Measurements from ENCODE around the gene RSPH3. TPM values are rescaled to one million over a fixed set of nuclear protein-coding genes. Genes with fewer than 3 reads are reported as not detected.

Gene RSPH3
- total and polyA plus RNA-seq, 10 of the 15 experiments (the other 5 are each of a cell fraction or from before 2014, with no cell fraction given) = 0.40 to 3.5 (median 1.4) TPM

DNA sequence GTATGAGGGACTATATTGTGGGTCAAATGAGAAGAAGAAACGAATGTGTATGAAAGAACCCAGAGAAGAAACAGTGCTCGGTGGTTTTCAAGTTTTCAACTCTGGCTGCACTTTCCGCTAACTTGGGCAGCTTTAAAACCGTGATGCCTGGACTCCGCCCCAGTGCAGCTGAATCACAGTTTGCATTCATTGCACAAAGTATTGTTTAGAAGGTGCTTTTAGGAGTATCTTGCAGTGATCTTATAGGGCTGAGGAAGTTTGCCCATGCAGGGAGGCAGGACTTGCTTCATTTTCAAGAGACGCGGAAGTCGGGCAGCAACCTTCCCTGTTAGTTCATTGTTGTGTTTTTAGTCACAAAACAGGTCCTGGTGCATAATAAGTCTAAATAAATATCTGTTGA is 52.7 kb downstream of the RSPH3 start:
- in situ Hi-C loops (cut with MboI) (no loop called here), intact Hi-C loops (cut with micrococcal nuclease; ENCODE audit: unreplicated experiment) (no loop called here)
- no peaks in the 10 kb centered on the region for H3K9me3 ChIP-seq (replicated peaks; ENCODE audit: control insufficient read depth, insufficient read depth, low read length)
- BruUV-seq (replicated peaks) = no TSS peak
- no peaks in the 10 kb centered on the region for H3K79me2 ChIP-seq (ENCODE audit: control insufficient read depth, insufficient read depth, low read length)
- DNase-seq (ENCODE audit: low read depth, low spot score) (no peak), ATAC-seq (no peak), FAIRE-seq (no peak)
- ChIA-PET CTCF (interaction anchor here (0.9 kb wide), 1 partner anchor 14 kb away, joined by 3 read pairs; no protein-coding TSS in a partner anchor), POLR2A (no interaction called here), RAD21 (ENCODE audit: unreplicated experiment) (interaction anchor here (0.8 kb wide), 1 partner anchor 25 kb away, joined by 4 read pairs; no protein-coding TSS in a partner anchor), SMC1A (ENCODE audit: uncharacterized antibody, unreplicated experiment) (no interaction called here)
- H3K27ac ChIP-seq (ENCODE audit: control insufficient read depth, insufficient read depth) = no peak overlapping the region
- H3K27me3 ChIP-seq (replicated peaks in 1 of 2; ENCODE audit: control insufficient read depth in 2 of 2, insufficient read depth in 2 of 2, low read length in 1 of 2) = no peaks in the 10 kb centered on the region; a peak in 1 of 4 replicates
- H4K20me1 ChIP-seq (ENCODE audit: control insufficient read depth, insufficient read depth) = no peaks in the 10 kb centered on the region
- no peaks in the 10 kb centered on the region for H3K36me3 ChIP-seq (ENCODE audit: control insufficient read depth in 2 of 2, insufficient read depth in 2 of 2, low read length in 1 of 2)
- H3K4me1 ChIP-seq (ENCODE audit: control insufficient read depth, insufficient read depth, low read length) = no peaks in the 10 kb centered on the region
- no peak overlapping the region for H3K4me2 ChIP-seq (ENCODE audit: control insufficient read depth, insufficient read depth)
- WGBS (ENCODE audit: insufficient coverage, insufficient replicate concordance, low lambda C conversion rate, missing lambda C conversion rate) = 78% methylated on average over 8 of the region's 8 CpGs
- no peak overlapping the region for H2AFZ ChIP-seq (ENCODE audit: control insufficient read depth, low read depth, low read length)
- no peak overlapping the region for H3K9ac ChIP-seq (ENCODE audit: control insufficient read depth, insufficient read depth, low read length)
- H3K4me3 ChIP-seq = no peak overlapping the region
- TF ChIP-seq EED (IDR thresholded peaks at IDR 0.05; ENCODE audit: low read depth) (no peak), RBBP5 (conservative IDR thresholded peaks at IDR 0.05) (no peak), STAT3 (IDR thresholded peaks at IDR 0.05; ENCODE audit: low read depth, low read length) (no peak), TAF1 (IDR thresholded peaks at IDR 0.05; ENCODE audit: borderline replicate concordance, low read depth, low read length) (no peak), RB1 (IDR thresholded peaks at IDR 0.05; ENCODE audit: borderline replicate concordance) (no peak), BACH1 (IDR thresholded peaks at IDR 0.05; ENCODE audit: borderline replicate concordance) (no peak), BCL11A (IDR thresholded peaks at IDR 0.05; ENCODE audit: low read depth, low read length) (no peak), FOXK2 (IDR thresholded peaks at IDR 0.05) (no peak)
- TF ChIP-seq, protein P1, sequence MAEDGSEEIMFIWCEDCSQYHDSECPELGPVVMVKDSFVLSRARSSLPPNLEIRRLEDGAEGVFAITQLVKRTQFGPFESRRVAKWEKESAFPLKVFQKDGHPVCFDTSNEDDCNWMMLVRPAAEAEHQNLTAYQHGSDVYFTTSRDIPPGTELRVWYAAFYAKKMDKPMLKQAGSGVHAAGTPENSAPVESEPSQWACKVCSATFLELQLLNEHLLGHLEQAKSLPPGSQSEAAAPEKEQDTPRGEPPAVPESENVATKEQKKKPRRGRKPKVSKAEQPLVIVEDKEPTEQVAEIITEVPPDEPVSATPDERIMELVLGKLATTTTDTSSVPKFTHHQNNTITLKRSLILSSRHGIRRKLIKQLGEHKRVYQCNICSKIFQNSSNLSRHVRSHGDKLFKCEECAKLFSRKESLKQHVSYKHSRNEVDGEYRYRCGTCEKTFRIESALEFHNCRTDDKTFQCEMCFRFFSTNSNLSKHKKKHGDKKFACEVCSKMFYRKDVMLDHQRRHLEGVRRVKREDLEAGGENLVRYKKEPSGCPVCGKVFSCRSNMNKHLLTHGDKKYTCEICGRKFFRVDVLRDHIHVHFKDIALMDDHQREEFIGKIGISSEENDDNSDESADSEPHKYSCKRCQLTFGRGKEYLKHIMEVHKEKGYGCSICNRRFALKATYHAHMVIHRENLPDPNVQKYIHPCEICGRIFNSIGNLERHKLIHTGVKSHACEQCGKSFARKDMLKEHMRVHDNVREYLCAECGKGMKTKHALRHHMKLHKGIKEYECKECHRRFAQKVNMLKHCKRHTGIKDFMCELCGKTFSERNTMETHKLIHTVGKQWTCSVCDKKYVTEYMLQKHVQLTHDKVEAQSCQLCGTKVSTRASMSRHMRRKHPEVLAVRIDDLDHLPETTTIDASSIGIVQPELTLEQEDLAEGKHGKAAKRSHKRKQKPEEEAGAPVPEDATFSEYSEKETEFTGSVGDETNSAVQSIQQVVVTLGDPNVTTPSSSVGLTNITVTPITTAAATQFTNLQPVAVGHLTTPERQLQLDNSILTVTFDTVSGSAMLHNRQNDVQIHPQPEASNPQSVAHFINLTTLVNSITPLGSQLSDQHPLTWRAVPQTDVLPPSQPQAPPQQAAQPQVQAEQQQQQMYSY (CRISPR knock-in tag; IDR thresholded peaks at IDR 0.05) = no peak

Measured in GM12878 (cell line).